AG04449 (cell line): ENCODE measurements around the gene SLC37A4.

Source experiments
- CTCF ChIA-PET: fragments of 350-600 bp; formaldehyde crosslinking; extraction: SDS; loops from one replicate; lab custom pipeline; 2021; ENCODE audit warnings: antibody characterized with exemption; lab: Yijun Ruan, JAX
- POLR2A ChIA-PET: fragments of 400-600, 350-600 bp; formaldehyde crosslinking; extraction: SDS; loops from one replicate; lab custom pipeline; 2020; ENCODE audit warnings: antibody characterized with exemption, inconsistent platforms; lab: Yijun Ruan, JAX
- DNase-seq: peaks from one replicate; pipeline ENCODE4 v3.0.0-alpha.2; 2010; ENCODE audit warnings: low read depth, low spot score
- H3K4me3 ChIP-seq: 2 replicates; pipeline ENCODE4 v1.5.1; 2011; ENCODE audit warnings: low read depth, mild to moderate bottlenecking, control low read depth, low read length
- CTCF ChIP-seq: IDR thresholded peaks from one replicate; pipeline ENCODE4 v1.5.1; 2011; ENCODE audit warnings: mild to moderate bottlenecking, moderate library complexity, low read length, control low read depth, inconsistent platforms; ENCODE audit not compliant: insufficient read depth; ENCODE audit errors: missing control alignments

Gene SLC37A4

GRCh38 chr11:119030329-119031047 lies at the start of gene SLC37A4:
TSS of gene SLC37A4 (minus strand) at chr11:119030877.
- peak within 1 kb of the TSS; percentile 90 for H3K4me3 ChIP-seq
- ChIA-PET CTCF (interaction anchor here (0.8 to 4.7 kb wide), 5 partner anchors 10 to 166 kb away, joined by 3 to 54 read pairs (median 34); partner anchors contain the start of genes RPS25 and TRAPPC4), POLR2A (no interaction called here)
- DNase-seq: peak; percentile 78
- peak; percentile 92 for TF ChIP-seq CTCF

- POLR2A ChIA-PET: interaction anchor here (0.9 kb wide), 1 partner anchor 11 kb away, joined by 3 read pairs; the partner anchor contains the start of gene VPS11
- CTCF ChIA-PET: interaction anchor here (1.4 kb wide), 1 partner anchor 11 kb away, joined by 3 read pairs; the partner anchor contains the start of gene VPS11
- TF ChIP-seq CTCF: no peak
- DNase-seq: no peak
- H3K4me3 ChIP-seq: no peak overlapping the region
Observed at GRCh38 chr11:119078675-119079420, 48.2 kb upstream of the SLC37A4 start.

- H3K4me3 ChIP-seq: no peak overlapping the region
- ChIA-PET POLR2A (interaction anchor here (0.5 kb wide), 1 partner anchor 44 kb away, joined by 3 read pairs; the partner anchor contains the start of gene HINFP), CTCF (interaction anchor here (1.4 to 1.5 kb wide), 2 partner anchors 10 to 119 kb away, joined by 3 read pairs; partner anchors contain the start of gene VPS11)
- no peak for TF ChIP-seq CTCF
- DNase-seq: no peak
Observed at GRCh38 chr11:119077839-119078238, 47.2 kb upstream of the SLC37A4 start.

- TF ChIP-seq CTCF: no peak
- peak; percentile 77 for DNase-seq
- H3K4me3 ChIP-seq: peak within 1 kb of the TSS; percentile 92
- ChIA-PET CTCF (interaction anchor here (0.8 to 2.0 kb wide), 13 partner anchors 10 to 270 kb away, joined by 3 to 9 read pairs (median 4); partner anchors contain the start of genes DPAGT1 and HMBS), POLR2A (interaction anchor here (0.6 to 1.8 kb wide), 11 partner anchors 9 to 49 kb away, joined by 3 to 15 read pairs (median 4); partner anchors contain the start of genes C2CD2L, DPAGT1, HMBS and HYOU1)
Observed at GRCh38 chr11:119067371-119068222, 36.9 kb upstream of the SLC37A4 start, which contains the start of gene VPS11. TSS of gene VPS11 (plus strand) at chr11:119067818. CDS start at chr11:119067824, 6 bp downstream.

- POLR2A ChIA-PET: interaction anchor here (0.6 to 1.0 kb wide), 2 partner anchors 15 to 20 kb away, joined by 3 to 4 read pairs; no protein-coding TSS in a partner anchor
- H3K4me3 ChIP-seq: no peak overlapping the region
- CTCF ChIA-PET: interaction anchor here (0.8 to 2.3 kb wide), 5 partner anchors 10 to 258 kb away, joined by 3 to 9 read pairs (median 7); partner anchors contain the start of gene HMBS
- TF ChIP-seq CTCF: peak; percentile 58
- no peak for DNase-seq
Observed at GRCh38 chr11:119065369-119065768, 34.7 kb upstream of the SLC37A4 start.
